DND-41 (cell line): ENCODE data around the gene MED14.

Source experiments
- CTCF ChIP-seq: IDR thresholded peaks from 2 replicates; pipeline ENCODE4 v1.5.1; 2012; ENCODE audit warnings: borderline replicate concordance, low read length, moderate library complexity, mild to moderate bottlenecking; ENCODE audit not compliant: poor library complexity, severe bottlenecking; ENCODE audit errors: extremely low read depth
- EZH2 ChIP-seq: IDR thresholded peaks from 3 replicates; pipeline ENCODE4 v1.6.1; 2012; ENCODE audit warnings: borderline replicate concordance, low read depth, mild to moderate bottlenecking, moderate library complexity, low read length, inconsistent platforms; ENCODE audit not compliant: severe bottlenecking

DNA sequence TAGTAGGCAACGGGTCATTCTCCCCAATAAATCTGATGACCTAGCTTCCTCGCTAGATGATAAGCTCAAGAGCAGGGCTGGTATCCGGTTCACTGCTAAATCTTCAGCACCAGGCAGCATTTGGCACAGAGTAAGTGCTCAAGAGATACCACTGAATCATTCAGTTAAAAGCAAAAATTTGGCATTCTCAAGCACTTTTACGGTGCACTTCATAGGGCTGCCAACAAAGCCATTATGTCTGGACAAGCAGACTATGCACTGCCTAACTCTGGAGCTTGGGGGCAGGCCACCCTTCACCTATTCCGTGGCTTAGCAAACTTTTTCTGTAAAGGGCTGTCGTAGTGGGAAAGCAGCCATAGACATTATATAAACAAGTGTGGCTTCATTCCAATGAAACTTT is 64.2 kb downstream of the MED14 start:
- no peak for TF ChIP-seq CTCF
- no peak for TF ChIP-seq EZH2
